ENCODE data around the gene OR2T3.

OR2T3 gene

DNA sequence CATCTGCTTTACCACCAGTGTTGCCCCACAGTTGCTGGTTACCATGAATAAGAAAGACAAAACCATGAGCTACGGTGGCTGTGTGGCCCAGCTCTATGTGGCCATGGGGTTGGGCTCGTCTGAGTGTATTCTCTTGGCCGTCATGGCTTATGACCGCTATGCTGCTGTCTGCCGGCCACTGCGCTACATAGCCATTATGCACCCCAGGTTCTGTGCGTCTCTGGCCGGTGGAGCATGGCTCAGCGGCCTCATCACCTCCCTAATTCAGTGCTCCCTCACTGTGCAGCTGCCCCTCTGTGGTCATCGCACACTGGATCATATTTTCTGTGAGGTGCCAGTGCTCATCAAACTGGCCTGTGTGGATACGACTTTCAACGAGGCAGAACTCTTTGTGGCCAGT lies 48.7 kb downstream of the OR2T3 start:
- Histone ChIP-seq H3K4me1 (no peaks in the 10 kb centered on the region), H3K4me3 (ENCODE audit: low read depth, low read length) (no peak overlapping the region), H3K27me3 (no peaks in the 10 kb centered on the region), H3K36me3 (no peaks in the 10 kb centered on the region), H3K9me3 (no peaks in the 10 kb centered on the region)
- TF ChIP-seq, protein P1, sequence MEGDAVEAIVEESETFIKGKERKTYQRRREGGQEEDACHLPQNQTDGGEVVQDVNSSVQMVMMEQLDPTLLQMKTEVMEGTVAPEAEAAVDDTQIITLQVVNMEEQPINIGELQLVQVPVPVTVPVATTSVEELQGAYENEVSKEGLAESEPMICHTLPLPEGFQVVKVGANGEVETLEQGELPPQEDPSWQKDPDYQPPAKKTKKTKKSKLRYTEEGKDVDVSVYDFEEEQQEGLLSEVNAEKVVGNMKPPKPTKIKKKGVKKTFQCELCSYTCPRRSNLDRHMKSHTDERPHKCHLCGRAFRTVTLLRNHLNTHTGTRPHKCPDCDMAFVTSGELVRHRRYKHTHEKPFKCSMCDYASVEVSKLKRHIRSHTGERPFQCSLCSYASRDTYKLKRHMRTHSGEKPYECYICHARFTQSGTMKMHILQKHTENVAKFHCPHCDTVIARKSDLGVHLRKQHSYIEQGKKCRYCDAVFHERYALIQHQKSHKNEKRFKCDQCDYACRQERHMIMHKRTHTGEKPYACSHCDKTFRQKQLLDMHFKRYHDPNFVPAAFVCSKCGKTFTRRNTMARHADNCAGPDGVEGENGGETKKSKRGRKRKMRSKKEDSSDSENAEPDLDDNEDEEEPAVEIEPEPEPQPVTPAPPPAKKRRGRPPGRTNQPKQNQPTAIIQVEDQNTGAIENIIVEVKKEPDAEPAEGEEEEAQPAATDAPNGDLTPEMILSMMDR (IDR thresholded peaks at IDR 0.05; ENCODE audit: low read depth, low read length): no peak
- DNase-seq: no peak

Measured in BE2C (cell line).